Neural cell (in vitro differentiated cells): ENCODE data around the gene CDH12. TPM values are rescaled to one million over a fixed set of nuclear protein-coding genes. Genes with fewer than 3 reads are reported as not detected.

Source experiments
- H2AFZ ChIP-seq: fragments of 200-600, 300-800 bp; sonication (generic), shearing (Covaris generic); 2 replicates; pipeline ENCODE4 v1.6.0; 2014; ENCODE audit warnings: low read depth, mild to moderate bottlenecking, antibody characterized with exemption, low read length, moderate library complexity
- H3F3A ChIP-seq: fragments of 200-600 bp; shearing (Covaris generic); 2 replicates; pipeline ENCODE4 v1.6.1; 2016; ENCODE audit warnings: mild to moderate bottlenecking, moderate library complexity, mixed read lengths, antibody characterized with exemption, low read length; ENCODE audit not compliant: insufficient read depth, poor library complexity, severe bottlenecking
- H3K27ac ChIP-seq: fragments of 200-600, 300-800 bp; sonication (generic), shearing (Covaris generic); 2 replicates; pipeline ENCODE4 v1.5.1; 2014; ENCODE audit warnings: mild to moderate bottlenecking, low read length, moderate library complexity
- H3K27me3 ChIP-seq: fragments of 300-800, 200-600 bp; sonication (generic), shearing (Covaris generic); 2 replicates; pipeline ENCODE4 v1.6.0; 2014; ENCODE audit warnings: mild to moderate bottlenecking, low read depth, low read length, moderate library complexity; ENCODE audit not compliant: insufficient read depth
- H3K36me3 ChIP-seq: fragments of 300-800, 200-600 bp; sonication (generic), shearing (Covaris generic); 2 replicates; pipeline ENCODE4 v1.5.1; 2014; ENCODE audit warnings: mild to moderate bottlenecking, antibody characterized with exemption, low read length, moderate library complexity; ENCODE audit not compliant: insufficient read depth
- H3K4me2 ChIP-seq: fragments of 300-800, 200-600 bp; sonication (generic), shearing (Covaris generic); 2 replicates; pipeline ENCODE4 v1.6.0; 2014; ENCODE audit warnings: mild to moderate bottlenecking, low read length
- H3K4me3 ChIP-seq: fragments of 300-800, 200-600 bp; sonication (generic), shearing (Covaris generic); 2 replicates; pipeline ENCODE4 v1.5.1; 2014; ENCODE audit warnings: mild to moderate bottlenecking, low read length, moderate library complexity
- H3K79me2 ChIP-seq: fragments of 200-600 bp; shearing (Covaris generic); replicated peaks from 2 replicates; pipeline ENCODE4 v1.6.0; 2014; ENCODE audit warnings: mild to moderate bottlenecking, low read length, moderate library complexity; ENCODE audit not compliant: insufficient read depth
- H3K9ac ChIP-seq: fragments of 300-800, 200-600 bp; sonication (generic), shearing (Covaris generic); 2 replicates; pipeline ENCODE4 v1.6.1; 2016; ENCODE audit warnings: mild to moderate bottlenecking, low read length, mixed read lengths
- H3K9me2 ChIP-seq: fragments of 200-600 bp; shearing (Covaris generic); 2 replicates; pipeline ENCODE4 v1.6.1; 2016; ENCODE audit warnings: mild to moderate bottlenecking, low read length, mixed read lengths; ENCODE audit not compliant: insufficient read depth
- H3K9me3 ChIP-seq: fragments of 200-600, 300-800 bp; sonication (generic), shearing (Covaris generic); 2 replicates; pipeline ENCODE4 v1.6.1; 2016; ENCODE audit warnings: mild to moderate bottlenecking, mixed run types, low read length, moderate library complexity, mixed read lengths
- H4K20me1 ChIP-seq: fragments of 200-600 bp; shearing (Covaris generic); 2 replicates; pipeline ENCODE4 v1.6.1; 2016; ENCODE audit warnings: mild to moderate bottlenecking, mixed run types; ENCODE audit not compliant: insufficient read depth
- CTCF ChIP-seq: fragments of 450-650 bp; IDR thresholded peaks from 2 replicates; pipeline ENCODE4 v1.5.1; 2014; ENCODE audit warnings: antibody characterized with exemption, mild to moderate bottlenecking, moderate library complexity; ENCODE audit not compliant: poor library complexity, severe bottlenecking
- EP300 ChIP-seq: fragments of 450-650 bp; conservative IDR thresholded peaks from 2 replicates; pipeline ENCODE4 v1.6.1; 2014; ENCODE audit warnings: antibody characterized with exemption, mild to moderate bottlenecking, moderate library complexity; ENCODE audit not compliant: poor library complexity, severe bottlenecking
- EZH2 ChIP-seq: fragments of 200-600, 300-800 bp; shearing (Covaris generic), sonication (generic); IDR thresholded peaks from 2 replicates; pipeline ENCODE4 v1.6.1; 2014; ENCODE audit warnings: antibody characterized with exemption, low read length, borderline replicate concordance, mild to moderate bottlenecking; ENCODE audit not compliant: insufficient read depth, poor library complexity, severe bottlenecking
- MXI1 ChIP-seq: fragments of 450-650 bp; conservative IDR thresholded peaks from 2 replicates; pipeline ENCODE4 v1.6.1; 2014; ENCODE audit warnings: antibody characterized with exemption, mild to moderate bottlenecking; ENCODE audit not compliant: poor library complexity, severe bottlenecking
- POLR2AphosphoS5 ChIP-seq: IDR thresholded peaks from 2 replicates; pipeline ENCODE4 v1.6.1; 2012
- RAD21 ChIP-seq: fragments of 450-650 bp; conservative IDR thresholded peaks from 2 replicates; pipeline ENCODE4 v1.6.1; 2014; ENCODE audit warnings: antibody characterized with exemption, mild to moderate bottlenecking, moderate library complexity
- REST ChIP-seq: IDR thresholded peaks from 2 replicates; pipeline ENCODE4 v1.6.1; 2012; ENCODE audit warnings: borderline replicate concordance
- SMC3 ChIP-seq: fragments of 450-650 bp; conservative IDR thresholded peaks from 2 replicates; pipeline ENCODE4 v1.6.1; 2014; ENCODE audit warnings: antibody characterized with exemption, mild to moderate bottlenecking, moderate library complexity; ENCODE audit not compliant: poor library complexity
- TAF1 ChIP-seq: IDR thresholded peaks from 2 replicates; pipeline ENCODE4 v1.6.1; 2012; ENCODE audit warnings: low read depth
- polyA plus RNA-seq: library from polyadenylated mRNA; depleted of rRNA; stranded (reverse); fragments of >200 nt; gene quantifications from 2 replicates; pipeline ENCODE4 v1.2.3, GENCODE V29; 2014

Gene CDH12
- polyA plus RNA-seq, 1 donor from 2014 or later: 2.1 TPM

DNA sequence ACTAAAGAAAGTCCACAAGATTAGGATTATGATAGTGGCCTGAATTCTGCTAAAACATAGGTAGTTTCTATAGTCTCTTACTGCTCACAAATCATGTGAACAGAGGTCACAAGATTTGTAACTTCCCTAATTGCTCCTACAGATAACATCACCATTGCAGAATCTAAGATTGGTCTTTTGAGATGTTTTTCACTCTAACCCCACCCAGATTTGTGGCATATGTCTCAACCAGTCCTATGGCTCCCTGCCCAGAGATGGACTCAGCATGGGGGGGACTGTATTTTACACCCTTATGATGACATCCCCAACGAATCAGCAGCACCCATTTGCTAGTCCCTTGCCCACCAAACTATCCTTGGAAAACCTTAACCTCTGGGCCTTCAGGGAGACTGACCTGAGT lies 1046.2 kb downstream of the CDH12 start:
- H2AFZ ChIP-seq: no peak overlapping the region
- H3K27ac ChIP-seq: no peak overlapping the region
- no peak overlapping the region for H3K9ac ChIP-seq
- no peak for TF ChIP-seq POLR2AphosphoS5
- no peak for TF ChIP-seq EP300
- TF ChIP-seq RAD21: no peak
- TF ChIP-seq EZH2: no peak
- no peak for TF ChIP-seq CTCF
- no peak for TF ChIP-seq REST
- no peak for TF ChIP-seq MXI1
- no peak for TF ChIP-seq TAF1
- TF ChIP-seq SMC3: no peak
- no peaks in the 10 kb centered on the region for H3K36me3 ChIP-seq
- no peaks in the 10 kb centered on the region for H3K9me3 ChIP-seq
- H3F3A ChIP-seq: no peaks in the 10 kb centered on the region
- H3K4me3 ChIP-seq: no peak overlapping the region
- H4K20me1 ChIP-seq: no peaks in the 10 kb centered on the region
- H3K27me3 ChIP-seq: no peaks in the 10 kb centered on the region
- H3K79me2 ChIP-seq: no peaks in the 10 kb centered on the region
- H3K9me2 ChIP-seq: no peaks in the 10 kb centered on the region
- H3K4me2 ChIP-seq: no peak overlapping the region

DNA sequence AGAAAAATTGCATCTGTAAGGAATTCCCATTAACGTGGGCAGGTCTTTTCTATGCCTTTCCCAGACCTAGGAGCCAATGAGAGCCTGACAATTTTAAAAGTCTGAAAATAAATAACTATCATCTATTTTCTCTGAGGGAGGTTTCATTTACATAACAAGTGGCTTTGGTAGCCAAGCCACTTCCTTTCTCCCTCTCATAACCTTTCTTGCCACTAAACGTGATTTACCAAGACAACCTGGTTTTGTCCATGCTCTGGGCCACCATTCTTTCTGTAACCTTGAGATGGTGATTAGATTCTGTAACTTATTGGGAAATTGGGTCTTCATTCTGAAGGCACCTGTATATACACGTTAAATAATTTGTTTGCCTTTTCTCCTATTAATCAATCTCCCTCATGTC lies 1046.9 kb downstream of the CDH12 start:
- H3F3A ChIP-seq: no peaks in the 10 kb centered on the region
- H3K79me2 ChIP-seq: no peaks in the 10 kb centered on the region
- TF ChIP-seq MXI1: no peak
- TF ChIP-seq POLR2AphosphoS5: no peak
- TF ChIP-seq EZH2: no peak
- no peak for TF ChIP-seq EP300
- no peak for TF ChIP-seq RAD21
- no peak for TF ChIP-seq TAF1
- no peak for TF ChIP-seq REST
- no peak for TF ChIP-seq SMC3
- no peak for TF ChIP-seq CTCF

More for the DNA sequence above, 1046.9 kb downstream of the CDH12 start:
- no peaks in the 10 kb centered on the region for H3K9me3 ChIP-seq
- no peaks in the 10 kb centered on the region for H4K20me1 ChIP-seq
- no peaks in the 10 kb centered on the region for H3K9me2 ChIP-seq
- no peak overlapping the region for H2AFZ ChIP-seq
- H3K4me2 ChIP-seq: no peak overlapping the region
- H3K4me3 ChIP-seq: no peak overlapping the region
- no peak overlapping the region for H3K27ac ChIP-seq
- no peak overlapping the region for H3K9ac ChIP-seq
- H3K27me3 ChIP-seq: no peaks in the 10 kb centered on the region
- no peaks in the 10 kb centered on the region for H3K36me3 ChIP-seq
